OCI-M2 (cell line): Measurements from ENCODE around the gene ATXN1.

Experiments used
- DNase-seq: peaks from one replicate; lab custom pipeline; 2025; ENCODE audit not compliant: unreplicated experiment; lab: John Stamatoyannopoulos, UW

ATXN1 gene

DNA sequence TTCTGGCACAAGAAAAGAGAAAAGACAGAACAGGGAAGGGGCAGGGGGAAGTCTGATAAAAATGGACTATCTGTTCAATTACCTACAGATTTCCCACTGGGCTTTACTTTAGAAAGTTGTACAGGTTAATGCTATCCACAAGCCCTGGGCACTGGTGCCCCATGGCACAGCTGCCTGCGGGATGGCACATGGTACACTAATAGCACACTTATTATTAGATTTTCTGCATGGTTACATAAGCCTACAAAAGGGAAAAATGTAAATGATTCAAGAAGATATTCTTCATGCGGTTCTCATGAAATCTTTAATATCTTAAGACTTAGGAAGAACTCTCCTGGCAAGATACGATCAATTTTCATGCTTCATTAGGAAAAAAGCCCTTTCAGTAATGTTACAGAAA lies 385.4 kb downstream of the ATXN1 start:
- no peak for DNase-seq

DNA sequence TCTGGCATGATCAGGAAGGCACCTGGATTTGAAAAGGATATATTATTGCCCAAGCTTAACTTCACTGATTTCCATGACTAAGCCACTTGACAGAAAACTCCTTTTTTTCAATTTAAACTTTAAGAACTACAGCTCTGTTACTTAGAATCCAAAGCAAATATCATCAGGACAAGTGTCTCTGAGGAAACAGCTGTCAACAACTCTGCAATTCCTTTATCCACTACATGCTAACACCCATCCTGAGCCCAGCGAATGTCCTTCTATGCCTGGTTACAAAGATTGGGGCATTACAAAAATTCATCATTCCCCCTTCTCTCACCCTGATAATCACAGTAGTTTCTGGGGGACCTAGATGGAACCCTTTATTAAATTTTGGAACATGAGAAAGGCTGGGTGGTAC lies 386.1 kb downstream of the ATXN1 start:
- DNase-seq = no peak

DNA sequence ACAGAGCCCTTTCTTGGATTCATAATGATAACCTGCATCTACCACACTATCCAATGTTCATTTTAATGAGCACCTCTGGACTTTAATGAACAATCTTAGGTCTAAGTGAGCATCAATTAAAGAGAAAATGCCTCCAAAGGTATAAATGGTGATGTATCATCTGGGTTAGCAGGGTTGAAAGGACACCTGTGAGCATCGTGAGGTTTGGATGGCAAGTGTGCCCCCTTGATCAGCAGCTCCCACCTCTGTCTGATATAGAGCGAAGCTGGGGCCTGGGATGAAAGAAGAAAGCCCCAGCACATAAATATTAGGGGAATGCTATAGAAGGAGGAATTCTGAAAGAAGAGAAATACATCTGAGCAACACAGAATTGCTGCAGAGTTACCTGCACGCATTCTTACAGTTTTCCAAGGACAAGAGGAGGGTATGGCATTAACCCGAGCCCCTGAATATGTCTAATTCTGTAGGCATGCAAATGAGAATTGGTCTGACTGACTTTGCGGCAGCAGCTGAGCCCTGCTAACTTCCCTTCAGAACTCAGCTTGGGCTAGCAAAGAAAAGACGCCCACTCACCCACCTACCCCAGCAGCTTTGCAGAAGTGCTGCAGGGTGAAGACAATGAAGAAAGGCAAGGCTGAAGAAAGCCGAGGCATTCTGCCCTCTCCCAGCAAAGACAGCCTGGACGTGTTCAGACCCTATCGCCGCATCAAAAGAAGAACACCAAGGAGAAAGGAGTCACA lies 386.6 kb downstream of the ATXN1 start:
- DNase-seq = no peak

DNA sequence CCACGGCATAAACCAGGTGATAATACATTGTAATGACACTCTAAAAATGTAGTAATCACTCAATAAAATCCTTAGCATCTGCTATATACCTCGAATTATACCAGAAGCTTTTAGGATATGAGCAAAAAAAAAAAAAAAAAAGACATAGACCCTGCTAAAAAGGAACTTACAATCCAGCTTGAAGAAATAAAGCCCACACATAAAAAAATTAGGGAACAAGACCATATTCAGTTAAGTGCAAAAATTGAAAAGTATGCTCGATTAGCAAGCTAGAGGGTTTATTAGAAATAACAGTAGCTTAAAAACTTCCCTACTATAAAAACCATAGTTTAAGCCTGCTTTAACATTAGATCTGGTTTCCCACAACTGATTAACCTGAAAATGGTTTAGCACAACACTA lies 387.2 kb downstream of the ATXN1 start:
- DNase-seq = no peak

DNA sequence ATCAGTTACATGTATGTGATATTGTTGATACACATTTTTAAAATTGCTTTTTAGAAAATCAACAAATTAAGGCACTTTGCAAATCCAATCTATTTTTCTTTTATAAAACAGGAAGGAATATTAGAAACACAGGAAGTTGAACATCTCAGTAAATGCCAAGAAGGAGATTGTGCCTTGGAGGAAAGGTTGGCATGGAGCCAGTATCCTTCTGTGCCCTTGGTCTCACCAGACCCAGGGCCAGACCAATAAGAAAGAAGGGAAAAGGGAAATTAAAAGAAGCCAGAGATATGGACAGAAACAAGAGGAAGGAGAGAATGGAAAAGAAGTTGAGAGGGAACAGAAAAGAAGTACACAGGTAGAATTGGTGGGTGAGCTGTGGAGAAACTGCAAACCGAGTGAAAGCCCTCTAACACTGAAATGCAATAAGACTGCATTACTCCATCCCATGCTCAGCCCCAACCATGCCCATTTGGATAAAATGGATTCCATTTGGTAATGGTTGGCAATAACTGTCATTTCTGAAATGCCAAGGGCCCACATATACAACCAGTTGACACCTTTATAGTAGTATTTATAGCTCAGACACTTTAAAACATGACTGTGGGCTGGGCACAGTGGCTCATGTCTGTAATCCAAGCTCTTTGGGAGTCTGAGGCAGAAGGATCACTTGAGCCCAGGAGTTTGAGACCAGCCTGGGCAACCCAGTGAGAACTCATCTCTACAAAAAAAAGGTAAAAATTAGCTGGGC lies 389.1 kb downstream of the ATXN1 start:
- DNase-seq = no peak

DNA sequence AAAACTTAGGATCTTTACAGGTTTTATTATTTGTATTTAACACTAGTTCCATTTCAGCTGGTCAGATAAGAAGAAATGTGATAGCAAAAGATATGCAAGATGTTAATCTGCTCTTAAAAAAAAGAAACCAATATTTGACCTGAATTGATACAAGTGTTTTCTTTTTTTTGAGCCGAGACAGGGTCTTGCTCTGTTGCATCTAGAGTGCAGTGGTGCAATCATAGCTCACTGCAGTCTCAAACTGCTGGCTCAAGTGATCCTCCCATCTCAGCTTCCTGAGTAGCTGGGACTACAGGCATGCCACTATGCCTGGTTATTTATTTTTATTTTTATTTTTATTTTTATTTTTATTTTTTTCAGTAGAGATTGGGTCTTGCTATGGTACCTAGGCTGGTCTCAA lies 389.9 kb downstream of the ATXN1 start:
- no peak for DNase-seq

DNA sequence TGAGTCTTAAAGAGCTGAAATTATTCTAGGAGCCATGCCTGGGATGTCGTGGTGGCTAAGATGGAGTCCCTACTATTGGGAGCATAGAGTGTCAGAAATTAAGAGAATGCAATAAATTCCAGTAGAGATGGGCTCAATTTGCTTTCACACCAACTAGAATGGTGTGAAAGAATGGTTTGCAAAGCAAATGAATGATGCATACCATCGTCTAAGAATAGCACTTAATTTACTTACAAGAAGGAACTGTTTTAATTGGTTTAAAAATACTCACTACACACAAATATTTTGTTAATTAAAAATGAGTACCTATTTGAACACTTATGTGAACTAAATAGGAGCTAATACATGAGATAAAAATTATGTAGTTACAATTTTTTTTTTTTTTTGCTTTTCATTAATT lies 390.3 kb downstream of the ATXN1 start:
- no peak for DNase-seq

DNA sequence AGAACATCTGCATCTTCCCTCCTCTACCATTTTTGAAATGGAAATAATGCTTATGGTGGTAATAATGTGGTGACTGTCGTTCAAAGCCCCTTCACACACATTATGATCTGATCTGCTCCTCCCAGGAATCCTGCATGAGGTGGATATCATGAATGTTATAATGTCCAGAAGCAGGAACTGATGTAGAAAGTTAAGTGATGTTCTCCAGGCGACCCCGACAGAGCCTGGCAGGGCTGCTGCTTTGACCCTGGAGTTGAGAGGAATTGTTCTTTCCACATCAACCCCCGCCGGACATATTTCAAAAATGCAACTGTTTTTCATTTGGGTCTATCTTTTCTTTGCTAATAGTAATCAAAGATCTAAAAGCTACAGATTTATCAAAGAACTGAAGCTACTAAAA lies 391.3 kb downstream of the ATXN1 start:
- no peak for DNase-seq

DNA sequence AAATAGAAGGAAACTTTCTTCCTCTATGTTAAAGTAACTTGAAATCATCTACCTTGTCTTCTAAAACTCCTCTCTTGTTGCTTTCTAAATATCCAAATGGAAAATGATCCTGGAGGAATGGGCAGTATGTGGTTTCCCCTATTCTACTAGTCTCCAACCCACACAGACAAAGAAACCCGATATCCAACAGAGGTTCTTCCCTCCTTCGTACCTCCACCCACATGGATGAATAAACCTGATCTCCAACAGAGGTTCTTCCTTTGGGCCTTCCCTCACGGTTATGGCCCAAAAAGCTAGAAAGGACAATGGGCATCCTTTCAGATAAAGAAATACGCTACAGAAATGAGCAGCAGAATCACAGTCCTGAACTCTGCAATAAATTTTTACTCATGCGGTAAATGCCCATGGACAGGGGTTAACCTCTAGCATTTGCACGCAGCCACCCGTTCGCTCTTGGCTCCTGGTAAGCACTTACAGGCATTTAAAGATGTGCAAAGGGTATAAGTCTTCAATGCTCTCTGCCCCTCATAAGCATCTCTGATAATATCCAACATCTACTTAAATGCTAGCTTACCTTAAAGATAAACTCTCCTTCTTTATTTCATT lies 392.0 kb downstream of the ATXN1 start:
- DNase-seq = no peak

DNA sequence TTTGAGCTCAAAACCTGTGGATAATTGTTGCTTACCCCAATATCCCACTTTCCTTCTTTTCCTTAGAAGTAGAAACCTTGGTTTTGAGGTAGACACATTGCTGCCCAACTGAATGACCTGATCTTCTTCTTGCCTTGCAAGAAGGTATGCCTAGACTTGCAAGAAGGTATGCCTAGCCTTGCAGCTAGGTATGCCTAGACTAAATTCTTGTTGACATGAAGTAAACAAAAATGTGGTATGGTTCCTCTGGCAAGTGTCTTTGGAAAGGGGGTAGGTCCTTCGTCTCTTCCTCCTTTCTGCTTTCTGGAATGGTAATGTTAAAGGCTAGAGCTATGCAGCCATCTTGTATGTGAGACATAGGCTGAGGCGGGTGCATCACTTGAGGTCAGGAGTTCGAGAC lies 393.7 kb downstream of the ATXN1 start:
- DNase-seq = no peak

DNA sequence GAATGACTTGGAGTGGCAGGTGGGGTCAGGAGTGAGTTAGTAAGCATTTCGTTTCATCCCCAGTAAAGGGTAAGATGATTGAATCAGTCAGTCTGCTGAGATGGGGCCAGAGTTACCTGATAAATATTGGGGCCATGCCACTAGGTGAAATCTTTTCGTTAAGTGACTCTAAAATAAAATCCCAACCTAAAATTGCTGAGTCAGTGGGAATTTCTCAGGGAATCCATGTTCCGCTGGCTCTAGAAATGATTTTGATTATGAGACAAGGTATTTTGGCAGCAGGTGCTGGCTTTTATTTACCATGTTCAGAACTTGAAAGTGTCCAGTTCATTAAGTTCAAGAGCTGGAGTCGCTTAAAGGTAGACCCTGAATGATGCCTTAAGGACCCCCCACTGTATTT lies 397.5 kb downstream of the ATXN1 start:
- DNase-seq = no peak

DNA sequence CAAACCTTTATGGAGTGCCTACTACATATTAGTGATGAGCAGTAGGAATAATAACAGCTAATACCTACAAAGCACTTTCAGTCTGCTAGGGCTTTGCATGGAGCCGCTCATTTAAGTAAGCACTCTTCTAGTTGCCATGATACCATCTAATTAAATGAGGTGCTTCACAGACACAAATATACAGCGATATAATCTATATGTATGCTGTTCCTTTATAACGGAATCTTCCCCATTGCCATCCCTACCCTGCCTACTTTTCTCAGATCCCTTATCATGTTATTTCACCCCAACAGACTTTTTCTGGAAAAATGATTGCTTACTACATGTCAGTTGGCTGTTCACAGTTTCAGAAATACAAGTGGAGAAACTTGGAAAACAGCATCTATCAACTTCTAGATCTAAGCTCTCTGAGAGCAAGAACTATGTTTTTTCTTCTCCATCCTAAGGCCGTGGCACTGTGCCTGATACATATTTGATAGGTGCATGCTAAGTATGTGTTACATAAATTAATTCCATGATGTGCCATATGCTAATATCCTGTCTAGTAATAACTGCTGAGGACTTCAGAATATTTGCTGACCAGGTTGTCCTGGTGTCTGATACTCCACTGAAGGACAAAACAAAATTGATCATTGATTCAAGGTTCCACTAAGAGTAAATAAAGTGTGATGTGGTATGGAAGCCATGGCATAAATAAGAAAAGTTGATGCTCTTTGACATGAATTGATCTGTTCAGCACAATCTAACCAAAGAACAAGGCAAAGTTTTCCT lies 398.3 kb downstream of the ATXN1 start:
- DNase-seq = no peak

DNA sequence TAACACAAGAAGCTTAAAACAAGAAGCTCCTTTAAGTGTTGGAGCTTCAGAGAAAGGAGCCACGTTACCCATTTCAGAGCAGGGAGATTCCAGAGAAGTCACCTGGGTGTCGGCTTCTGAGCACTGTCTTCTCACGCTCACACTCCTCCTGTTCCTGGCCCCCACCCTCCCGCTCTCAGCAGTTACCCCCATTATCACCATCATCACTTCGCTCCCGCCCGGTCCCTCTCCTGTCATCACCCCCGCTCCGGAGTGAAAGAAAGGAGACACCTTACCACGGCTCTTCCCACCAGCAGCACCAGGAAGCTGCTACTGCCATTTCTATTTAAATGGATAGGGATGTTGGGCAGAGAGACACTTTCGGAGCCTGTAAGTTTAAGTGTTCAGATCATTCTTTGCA lies 399.0 kb downstream of the ATXN1 start:
- no peak for DNase-seq

DNA sequence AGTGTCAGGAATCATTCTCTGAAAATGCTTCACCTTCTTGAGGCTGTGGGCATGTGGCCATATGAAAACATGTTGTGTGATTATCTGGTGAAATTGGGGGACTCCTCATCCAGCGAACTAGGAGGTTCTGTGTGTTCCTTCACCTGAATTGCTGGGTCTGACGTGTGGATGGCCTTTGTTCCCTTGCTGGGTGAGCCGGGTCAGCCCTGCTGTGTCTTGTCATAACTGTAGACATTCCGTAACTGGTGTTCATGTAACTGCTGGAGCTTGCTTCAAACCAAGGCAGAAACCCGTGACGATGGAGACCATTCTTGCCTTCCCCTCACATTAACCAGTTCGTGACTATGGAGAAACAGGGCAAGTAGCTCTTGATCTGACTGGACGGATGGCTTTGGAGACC lies 399.4 kb downstream of the ATXN1 start:
- DNase-seq = no peak

DNA sequence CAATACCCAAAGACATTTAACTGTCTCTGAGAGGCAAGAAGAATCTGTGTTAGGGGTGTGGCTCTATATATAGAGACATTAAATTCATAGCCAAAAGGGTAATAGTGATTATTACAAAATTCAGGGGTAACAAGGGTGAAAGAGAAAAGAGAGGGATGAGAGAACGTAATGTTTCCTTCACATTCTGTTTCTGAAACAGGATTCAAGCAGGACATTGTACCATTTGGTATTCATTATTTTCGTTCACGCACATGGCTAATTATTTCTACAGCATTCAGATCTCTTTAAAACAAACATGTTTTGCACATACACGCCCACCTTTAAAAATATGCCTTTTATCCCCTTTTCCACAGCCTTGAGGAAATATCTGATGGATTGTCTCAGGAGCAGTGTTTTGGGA lies 400.1 kb downstream of the ATXN1 start:
- no peak for DNase-seq

DNA sequence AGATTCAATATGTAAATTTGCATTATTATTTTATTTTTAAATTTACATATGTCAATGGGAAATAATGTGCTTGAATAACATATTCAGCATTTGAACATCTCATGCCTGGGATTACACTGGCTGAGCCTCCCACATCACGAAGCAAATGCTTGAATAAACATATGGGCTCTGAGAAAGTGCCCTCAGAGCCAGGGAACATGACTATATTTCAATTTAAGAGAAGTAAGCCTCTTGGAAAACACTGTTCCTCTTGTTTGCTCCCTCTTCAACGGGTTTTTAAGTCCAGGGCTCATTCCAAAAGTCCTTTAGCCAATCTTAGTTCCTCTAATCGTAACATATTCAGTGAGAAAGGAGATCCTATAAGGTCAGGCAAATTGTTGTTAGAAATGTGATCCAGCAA lies 400.9 kb downstream of the ATXN1 start:
- DNase-seq = no peak

DNA sequence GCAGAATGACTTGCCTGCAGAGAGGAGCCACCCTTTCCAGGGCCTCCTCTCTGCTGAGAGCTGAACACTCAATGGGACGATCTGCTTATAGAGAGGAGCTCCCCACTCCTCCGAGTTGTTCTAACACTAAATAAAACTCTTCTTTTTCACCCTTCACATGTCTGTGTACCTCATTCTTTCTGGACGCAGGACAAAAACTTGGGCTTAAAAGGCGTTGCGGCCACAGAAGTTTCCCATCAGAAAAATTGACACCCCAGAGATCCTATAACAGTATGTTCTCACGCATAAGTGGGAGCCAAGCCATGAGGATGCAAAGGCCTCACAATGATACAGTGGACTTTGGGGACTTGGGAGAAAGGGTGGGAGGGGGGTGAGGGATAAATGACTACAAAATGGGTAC lies 401.7 kb downstream of the ATXN1 start:
- DNase-seq = no peak

DNA sequence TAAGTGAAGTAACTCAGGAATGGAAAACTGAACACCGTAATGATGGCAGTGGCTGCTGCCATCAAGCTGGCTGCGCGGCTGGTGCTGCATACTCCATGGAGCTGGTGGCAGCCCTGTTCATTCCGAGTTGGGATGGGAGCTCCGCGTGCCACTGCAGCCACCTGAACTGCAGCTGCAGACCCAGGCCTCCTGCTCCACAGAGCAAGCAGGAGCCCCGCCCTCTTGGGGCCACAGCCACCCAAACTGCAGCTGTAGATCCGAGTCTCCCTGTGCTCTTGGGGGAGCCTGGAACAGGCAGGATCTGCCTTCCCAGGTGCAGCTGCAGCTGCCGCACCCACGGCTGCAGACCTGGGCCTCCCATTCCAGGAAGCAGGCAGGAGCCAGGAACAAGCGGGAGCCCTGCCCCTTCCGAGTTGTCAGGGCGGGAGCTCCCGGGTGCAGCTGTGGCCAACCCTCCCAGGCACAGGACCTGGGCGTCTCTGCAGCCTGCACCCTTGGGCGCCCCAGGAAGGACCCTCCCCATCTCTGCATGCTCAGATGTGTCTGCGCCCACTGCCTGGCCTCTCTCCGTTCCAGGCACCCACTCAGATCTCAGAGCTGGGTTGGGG lies 402.6 kb downstream of the ATXN1 start:
- DNase-seq = no peak

DNA sequence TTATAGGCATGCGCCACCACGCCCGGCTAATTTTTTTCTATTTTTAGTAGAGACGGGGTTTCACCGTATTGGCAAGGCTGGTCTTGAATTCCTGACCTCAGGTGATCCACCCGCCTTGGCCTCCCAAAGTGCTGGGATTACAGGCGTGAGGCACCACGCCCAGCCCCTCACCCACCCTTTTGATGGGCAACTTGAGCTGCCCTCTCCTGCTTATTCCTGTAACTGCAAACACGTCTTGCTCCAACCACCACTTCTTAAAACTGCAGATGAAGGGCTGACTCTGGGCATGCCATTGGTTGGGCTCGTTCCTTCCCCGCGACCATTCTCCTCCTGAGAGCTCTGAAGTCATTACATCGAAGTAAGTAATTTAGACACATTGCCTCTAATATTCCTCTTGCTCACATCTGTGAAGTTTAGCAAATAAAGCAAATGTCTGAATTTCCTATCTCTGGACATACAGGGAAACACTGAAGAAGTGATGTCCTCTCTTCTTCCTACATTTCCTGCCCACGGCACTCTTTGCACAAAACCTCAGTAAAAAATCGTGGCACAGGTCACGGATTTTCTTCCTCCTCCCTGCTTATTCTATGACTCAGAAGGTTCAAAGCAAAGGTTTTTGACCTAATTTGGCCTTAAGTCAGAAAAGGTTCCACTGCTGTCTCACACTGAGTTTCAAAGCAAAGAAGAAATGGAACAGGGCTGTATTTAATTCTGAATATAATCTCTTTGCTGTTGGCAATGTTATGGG lies 405.4 kb downstream of the ATXN1 start:
- no peak for DNase-seq

DNA sequence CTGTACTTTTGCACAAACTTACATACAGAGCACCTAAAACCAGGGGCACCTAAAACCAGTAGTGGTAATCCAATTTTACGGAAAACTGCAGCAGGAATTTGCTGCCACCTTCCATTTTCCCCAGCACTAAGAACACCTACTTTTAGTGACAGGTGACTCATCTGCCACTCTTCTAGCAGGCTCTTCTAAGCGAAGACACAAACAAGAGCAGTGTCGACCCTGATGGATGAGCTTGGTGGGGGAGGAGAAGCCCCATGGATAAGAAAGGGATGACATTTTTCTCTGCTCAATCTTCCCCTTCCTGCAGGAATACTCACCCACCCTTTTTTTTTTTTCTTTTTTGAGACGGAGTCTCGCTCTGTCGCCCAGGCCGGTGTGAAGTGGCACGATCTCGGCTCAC lies 406.0 kb downstream of the ATXN1 start:
- no peak for DNase-seq

DNA sequence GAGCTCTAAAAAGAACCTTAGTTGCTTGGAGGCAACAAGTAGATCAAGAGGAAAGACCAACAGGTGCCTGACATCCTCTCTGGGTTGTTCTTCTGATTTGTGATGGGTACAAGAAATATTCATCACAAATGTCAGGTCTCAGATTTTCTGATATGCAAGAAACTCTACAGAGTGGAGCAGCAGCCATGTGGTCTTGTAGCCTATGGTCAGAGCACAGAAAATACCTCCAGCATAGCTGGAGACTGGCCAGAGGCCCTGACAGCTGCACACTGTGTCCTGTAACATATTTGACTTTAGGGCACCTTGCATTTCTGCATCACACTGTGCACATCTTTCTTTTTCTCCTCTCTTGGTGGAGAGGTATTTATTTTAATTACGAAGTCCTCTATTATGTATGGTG lies 406.6 kb downstream of the ATXN1 start:
- no peak for DNase-seq
